ENCODE results near the gene CYP2J2.
A peak's percentile ranks its signal among the peaks of the same experiment; 100 is the strongest.
"Not testable (repeated sequence)": the region's sequence is repeated elsewhere in the genome, so short reads cannot be mapped to it uniquely, and the experiment has no call there.

CYP2J2 gene, protein sequence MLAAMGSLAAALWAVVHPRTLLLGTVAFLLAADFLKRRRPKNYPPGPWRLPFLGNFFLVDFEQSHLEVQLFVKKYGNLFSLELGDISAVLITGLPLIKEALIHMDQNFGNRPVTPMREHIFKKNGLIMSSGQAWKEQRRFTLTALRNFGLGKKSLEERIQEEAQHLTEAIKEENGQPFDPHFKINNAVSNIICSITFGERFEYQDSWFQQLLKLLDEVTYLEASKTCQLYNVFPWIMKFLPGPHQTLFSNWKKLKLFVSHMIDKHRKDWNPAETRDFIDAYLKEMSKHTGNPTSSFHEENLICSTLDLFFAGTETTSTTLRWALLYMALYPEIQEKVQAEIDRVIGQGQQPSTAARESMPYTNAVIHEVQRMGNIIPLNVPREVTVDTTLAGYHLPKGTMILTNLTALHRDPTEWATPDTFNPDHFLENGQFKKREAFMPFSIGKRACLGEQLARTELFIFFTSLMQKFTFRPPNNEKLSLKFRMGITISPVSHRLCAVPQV

DNA sequence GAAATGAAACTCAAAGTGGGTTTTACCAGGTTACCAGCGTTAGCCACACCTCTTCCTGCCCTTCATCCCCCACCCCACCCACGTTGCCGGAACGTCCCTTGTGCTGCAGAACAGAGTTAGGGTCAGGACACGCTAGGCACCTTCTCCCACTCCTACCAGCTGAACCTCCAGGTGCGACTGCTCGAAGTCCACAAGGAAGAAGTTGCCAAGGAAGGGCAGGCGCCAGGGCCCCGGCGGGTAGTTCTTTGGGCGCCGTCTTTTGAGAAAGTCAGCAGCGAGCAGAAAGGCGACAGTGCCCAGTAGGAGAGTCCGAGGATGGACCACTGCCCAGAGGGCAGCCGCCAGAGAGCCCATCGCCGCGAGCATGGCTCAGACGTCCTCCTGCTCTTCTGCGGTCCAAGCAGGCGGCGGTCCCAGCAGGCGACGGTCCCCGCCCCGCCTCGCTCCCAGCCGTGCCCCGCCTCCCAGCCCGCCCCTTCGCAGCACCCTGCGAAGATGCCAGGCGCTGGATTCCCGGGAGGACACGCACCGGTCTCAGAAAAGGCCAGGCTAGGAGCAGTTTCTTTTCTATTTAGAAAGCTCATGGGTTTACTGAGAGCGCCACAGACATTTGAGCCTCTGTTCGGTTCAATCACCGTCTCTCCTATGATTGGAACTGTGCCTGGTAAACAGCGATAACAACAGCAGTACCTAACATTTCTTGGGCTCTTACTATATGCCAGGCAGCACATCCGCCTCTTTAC is at the start of gene CYP2J2:
TSS of gene CYP2J2 (minus strand) at position 393 of the 743 bp plus-strand sequence. CDS start at position 366, 27 bp downstream.
- DNase-seq (ENCODE audit: low read depth in 2 of 2), result peak; percentile 5 to 33

DNA sequence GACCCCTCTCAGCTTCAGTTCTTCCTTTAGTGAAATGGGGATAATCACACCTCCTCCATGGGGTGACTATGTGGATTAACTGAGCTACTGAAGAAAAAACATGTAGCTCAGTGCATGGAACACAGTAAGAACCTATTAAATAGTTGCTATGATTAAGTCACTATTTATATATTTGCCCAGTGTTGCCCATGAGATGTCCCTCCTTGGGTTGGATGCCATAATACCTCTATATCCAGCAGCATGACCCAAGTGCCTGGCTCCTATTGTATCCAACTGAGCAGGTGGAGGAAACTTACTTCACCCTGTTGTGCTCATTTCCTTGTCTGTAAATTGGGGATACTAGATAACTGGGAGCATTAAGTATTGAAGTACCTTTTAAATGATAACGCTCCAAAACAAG is 47.1 kb upstream of the CYP2J2 start:
- no peak for DNase-seq (ENCODE audit: low read depth in 2 of 2)

DNA sequence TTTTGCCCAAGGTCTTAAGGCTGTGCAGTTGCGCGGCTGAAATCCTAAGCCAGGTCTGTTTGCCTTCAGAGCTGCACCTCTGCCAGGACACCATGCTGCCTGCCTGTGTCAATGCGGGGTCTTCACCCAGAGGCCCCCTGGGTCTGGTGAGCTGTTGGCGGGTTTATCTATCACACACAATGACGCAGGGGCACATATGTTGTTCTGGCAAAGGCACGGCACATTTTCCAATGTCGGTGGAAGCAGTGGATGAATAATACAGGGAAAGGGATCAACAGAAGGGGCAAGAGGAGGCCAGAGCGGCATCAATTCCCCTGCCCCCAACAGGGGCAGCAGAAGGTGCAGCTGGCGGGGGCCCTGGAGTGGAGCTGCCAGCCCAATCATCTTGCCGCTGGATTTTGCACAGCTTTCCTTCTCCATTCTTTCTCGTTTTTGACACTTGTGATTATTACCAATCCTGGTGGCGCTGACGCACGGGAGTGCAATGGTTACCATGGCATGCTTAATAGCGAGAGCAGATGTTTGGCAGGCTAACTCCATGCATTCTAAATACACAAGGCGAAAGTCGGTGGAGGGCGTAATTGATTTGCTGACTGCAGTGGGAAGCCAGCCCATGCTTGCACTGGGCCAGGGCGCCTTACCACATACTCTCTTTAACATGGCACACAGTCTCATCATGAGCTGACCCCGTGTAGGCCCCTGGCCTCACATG is 45.8 kb upstream of the CYP2J2 start:
- DNase-seq (ENCODE audit: low read depth in 2 of 2), result no peak

DNA sequence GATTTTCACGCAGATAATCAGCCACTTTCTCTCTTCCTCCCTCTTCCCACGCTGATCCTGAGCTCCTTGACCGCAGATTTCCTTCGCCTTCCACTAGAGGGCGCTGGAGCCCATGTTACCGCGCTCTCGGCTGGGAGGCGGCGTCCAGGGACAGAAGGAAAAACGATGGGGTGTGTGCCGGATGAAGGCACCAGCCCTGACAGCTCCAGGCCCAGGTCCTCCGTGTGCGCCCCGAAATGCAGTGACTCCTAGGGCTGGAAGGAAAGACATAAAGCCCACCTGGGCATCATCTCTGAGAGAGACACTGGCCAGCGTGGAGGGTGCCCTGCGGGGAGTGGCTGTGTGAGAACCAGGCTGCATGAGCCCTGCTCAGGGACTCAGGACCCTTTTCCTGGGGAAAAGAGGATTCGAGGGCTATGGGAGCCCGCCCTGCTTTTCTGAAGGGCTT is 44.9 kb upstream of the CYP2J2 start:
- DNase-seq (ENCODE audit: low read depth in 2 of 2), result peak; percentile 10 to 35

DNA sequence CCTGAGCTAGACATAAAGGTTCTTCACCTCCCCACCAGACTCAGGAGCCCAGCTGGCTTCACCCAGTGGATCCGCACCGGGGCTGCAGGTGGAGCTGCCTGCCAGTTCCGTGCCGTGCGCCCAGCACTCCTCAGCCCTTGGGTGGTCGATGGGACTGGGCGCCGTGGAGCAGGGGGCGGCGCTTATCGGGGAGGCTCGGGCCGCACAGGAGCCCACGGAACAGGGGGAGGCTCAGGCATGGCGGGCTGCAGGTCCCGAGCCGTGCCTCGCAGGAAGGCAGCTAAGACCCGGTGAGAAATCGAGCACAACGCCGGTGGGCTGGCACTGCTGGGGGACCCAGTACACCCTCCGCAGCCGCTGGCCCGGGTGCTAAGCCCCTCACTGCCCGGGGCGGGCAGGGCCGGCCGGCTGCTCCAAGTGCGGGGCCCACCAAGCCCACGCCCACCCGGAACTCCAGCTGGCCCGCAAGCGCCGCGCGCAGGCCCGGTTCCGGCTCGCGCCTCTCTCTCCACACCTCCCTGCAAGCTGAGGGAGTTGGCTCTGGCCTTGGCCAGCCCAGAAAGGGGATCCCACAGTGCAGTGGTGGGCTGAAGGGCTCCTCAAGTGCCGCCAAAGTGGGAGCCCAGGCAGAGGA is 43.1 kb upstream of the CYP2J2 start:
- DNase-seq (ENCODE audit: low read depth in 2 of 2), result not testable (repeated sequence)

DNA sequence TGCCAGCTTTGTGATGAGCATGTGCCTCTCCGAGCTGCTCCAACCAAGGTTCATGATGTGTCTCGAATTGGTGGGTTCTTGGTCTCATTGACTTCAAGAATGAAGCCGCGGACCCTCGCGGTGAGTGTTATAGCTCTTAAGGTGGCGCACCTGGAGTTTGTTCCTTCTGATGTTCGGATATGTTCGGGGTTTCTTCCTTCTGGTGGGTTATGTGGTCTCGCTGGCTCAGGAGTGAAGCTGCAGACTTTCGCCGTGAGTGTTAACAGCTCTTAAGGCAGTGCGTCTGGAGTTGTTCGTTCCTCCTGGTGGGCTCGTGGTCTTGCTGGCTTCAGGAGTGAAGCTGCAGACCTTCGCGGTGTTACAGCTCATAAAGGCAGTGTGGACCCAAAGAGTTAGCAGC is 42.2 kb upstream of the CYP2J2 start:
- not testable (repeated sequence) for DNase-seq (ENCODE audit: low read depth in 2 of 2)

DNA sequence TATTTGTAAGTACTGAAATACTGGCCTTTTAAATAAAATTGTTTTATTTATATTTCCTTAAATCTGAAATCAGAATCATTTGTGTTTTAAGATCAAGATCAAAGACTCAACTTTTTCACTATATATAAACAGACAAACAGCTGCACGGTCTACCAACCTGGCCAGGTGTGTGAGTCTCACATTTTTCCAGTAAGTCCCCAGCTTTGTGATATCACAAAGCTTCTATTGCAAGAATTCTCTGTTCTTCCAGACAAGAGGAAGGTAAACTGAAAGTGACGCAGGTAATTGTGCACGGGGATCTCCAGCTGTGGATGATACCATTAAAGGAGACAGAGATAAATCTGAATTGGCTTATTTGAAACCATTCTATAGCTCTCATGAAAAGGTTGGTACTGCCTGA is 41.2 kb upstream of the CYP2J2 start:
- no peak for DNase-seq (ENCODE audit: low read depth in 2 of 2)

DNA sequence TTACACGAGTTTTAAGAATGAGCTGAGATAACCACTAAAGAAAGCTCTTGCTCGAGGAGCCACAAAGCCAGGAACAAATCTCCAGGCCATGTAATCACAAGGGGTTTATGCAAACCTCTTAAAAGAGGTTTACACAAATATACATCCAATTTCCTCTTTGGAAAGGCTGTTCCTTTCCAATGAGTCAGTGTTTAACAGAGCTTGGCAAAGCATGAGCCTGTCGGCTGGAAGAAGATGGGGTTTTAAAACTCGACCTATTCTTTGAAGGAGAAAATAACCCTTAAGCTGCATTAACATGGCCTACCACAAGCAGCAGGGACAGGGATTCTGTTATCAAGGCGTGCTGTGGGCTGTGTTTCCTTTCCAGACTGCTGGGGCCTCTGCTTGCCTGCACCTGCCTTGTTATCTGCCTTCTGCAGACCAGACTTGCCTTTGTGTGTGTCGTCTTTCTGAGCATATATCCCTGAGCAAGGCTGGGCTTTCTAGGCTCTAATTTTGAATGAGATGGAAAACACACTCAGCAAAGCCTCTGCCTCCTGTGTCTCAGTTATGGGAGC is 40.6 kb upstream of the CYP2J2 start:
- no peak for DNase-seq (ENCODE audit: low read depth in 2 of 2)

DNA sequence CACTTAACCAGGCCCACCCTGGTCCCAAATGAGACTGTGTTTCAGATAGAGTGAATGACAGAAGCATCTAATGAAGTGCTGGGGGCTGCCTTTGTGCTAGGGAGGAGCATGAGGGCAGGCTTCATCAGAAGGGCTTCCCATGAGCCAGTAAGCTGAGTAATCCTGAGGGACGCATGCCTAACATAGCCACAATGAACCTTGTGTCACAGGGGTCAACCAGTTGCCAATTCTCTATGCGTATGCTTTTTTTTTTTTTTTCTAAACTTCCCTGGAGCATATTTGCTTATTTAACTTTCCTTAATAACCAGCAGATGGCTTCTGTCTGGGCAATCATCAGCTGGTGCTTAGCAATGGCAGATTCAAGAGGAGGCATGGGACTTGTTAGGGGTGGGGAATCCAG is 25.5 kb upstream of the CYP2J2 start:
- no peak for DNase-seq (ENCODE audit: low read depth in 2 of 2)

DNA sequence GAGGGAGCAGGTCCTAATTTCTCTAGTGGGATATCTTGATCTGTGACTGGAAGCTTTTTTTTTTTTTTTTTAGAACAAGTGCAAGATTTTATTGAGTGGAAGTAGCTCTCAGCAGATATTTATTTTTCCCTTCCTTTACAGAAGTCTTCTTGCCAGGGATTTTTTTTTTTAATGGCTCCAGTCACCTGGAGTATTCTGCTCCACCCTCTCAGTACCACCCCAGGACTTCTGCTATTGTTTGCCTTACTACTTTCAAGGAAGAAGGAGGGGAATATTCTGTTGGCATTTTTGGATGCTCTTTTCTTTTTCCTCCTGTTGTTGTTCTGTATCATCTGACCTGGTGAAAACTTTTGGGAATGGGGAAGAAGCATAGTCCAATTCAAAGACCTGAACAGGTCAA is 23.1 kb upstream of the CYP2J2 start:
- no peak for DNase-seq (ENCODE audit: low read depth in 2 of 2)

DNA sequence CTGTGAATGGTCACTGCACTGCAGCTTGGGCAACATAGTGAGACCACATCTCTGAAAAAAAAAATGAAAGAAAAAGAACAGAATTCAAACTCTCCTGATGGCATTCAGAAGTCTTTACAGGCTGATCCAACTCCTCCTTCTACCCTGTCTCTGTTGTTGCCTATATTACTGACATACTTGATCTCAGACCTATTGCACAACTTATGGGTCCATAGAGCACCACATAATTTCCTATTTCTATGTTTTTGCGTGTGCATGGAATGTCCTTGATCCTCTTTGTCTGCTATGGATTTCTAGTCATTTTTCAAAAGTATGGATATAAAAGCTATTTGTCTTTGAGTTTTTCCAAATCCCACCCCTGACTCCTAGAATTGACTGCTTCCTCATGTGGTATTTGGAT is 22.4 kb upstream of the CYP2J2 start:
- DNase-seq (ENCODE audit: low read depth in 2 of 2), result no peak

DNA sequence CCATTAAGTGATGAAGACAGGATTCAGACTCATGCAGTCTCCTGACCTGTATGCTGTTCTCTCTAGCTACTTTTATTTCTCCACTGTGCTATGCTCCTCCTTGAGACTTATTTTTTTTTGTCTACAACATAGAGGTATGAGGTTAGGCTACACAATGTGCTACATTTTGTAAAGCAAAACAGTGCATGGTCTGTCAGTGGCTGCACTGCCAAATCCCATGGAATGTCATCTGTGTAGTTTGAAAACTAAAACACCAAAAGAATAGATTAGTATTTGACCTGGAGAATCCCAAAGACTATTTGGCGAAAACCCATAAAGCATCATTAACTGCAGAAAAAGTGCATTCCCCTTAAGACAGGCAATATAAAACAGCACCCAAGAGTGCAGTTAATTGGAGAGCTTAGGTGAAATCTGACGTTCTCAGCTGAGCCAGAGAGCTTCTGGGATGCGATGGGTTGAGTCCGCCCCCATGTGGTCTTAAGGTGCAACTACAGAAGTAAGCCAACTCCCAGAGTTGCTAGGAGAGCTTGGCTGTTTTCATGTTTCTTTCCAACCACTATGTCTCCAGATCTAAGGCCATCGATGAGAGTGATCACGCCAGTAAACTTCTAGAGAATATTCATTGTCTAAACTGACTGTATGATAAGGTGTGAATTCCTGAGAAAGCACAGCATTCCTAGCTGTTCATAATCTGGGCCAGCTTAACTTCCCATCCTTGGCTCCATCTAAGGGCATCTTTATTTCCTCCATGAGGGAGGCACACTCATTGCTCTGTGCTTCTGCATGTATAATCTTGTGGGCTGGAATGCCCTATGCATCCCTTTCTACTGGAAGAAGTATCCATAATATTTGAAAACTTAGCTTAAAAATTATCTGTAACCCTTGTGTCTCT is 20.7 kb upstream of the CYP2J2 start:
- peak; percentile 11 to 39 for DNase-seq (ENCODE audit: low read depth in 2 of 2)

DNA sequence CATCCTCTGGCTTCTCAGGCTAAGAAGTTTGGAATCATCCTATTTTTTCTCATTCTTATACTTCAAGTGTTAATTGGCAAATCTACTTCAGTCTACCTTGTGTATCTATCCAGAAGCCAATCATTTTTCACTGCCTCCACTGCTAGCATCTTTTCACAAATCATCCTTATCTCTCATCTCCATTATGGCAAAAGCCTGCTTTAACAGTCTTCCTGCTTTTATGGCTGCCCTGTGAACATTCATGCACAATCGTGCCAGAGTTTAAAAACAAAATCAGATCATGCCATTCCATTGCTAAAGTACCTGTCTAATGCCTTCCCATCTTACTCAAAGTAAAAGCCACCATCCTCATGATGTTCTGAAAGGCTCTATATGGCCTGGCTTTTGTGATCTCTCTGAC is 19.2 kb upstream of the CYP2J2 start:
- DNase-seq (ENCODE audit: low read depth in 2 of 2), result no peak

DNA sequence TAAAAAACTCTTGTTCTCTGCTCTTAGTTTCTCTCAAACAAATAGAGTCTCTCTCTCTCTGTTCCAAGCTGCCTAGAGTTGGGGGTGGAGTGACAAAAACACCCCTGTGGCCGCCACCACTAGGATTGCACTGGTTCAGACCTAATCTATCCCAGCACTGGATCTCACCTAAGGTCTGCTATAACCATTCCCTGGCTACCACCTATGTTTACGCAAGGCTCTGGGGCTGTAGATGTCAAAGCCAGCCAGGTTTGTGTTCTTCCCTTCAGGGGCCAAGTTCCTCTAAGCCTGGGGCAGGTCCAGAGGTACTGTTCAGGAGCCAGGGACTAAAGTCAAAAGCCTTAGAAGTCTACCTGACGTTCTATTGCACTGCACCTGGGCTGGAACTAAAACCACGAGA is 12.8 kb upstream of the CYP2J2 start:
- DNase-seq (ENCODE audit: low read depth in 2 of 2), result no peak

DNA sequence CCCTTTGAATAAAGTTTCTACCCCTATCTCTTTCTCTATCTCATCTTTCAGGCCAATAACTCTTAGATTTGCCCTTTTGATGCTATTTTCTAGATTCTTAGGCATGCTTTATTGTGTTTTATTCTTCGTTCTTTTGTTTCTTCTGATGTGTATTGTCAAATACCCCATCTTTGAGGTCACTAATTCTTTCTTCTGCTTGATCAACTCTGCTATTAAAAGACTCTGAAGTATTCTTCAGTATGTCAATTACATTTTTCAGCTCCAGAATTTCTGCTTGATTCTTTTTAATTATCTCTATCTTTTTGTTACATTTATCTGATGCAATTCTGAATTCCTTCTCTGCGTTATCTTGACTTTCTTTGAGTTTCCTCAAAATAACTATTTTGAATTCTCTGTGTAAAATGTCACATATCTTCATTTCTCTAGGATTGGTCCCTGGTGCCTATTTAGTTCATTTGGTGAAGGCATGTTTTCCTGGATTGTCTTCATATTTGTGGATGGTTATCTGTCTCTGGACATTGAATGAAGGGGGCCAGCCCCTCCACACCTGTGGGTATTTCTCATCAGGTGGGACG is 11.2 kb upstream of the CYP2J2 start:
- DNase-seq (ENCODE audit: low read depth in 2 of 2), result no peak

DNA sequence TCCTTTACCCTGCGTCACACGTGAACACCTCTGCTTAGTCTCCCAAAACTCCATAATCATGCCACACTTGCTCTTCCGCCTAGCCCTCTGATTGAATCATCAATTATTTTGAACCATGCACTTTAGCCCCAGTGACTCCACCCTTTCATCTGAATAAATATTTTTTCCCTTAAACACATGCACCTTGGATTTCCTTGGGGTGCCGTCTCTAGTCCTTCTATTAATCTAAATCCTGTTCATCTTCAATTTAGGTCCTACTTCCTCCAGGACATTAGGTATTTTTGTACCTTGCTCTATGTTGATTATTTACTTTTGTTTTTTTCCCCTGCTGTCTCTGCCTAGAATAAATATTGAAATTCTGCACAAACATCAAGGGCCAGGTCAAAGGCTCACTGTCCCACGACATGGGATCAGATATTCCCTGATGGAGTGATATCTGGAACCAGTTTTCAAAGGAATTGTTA is 9.8 kb upstream of the CYP2J2 start:
- no peak for DNase-seq (ENCODE audit: low read depth in 2 of 2)

DNA sequence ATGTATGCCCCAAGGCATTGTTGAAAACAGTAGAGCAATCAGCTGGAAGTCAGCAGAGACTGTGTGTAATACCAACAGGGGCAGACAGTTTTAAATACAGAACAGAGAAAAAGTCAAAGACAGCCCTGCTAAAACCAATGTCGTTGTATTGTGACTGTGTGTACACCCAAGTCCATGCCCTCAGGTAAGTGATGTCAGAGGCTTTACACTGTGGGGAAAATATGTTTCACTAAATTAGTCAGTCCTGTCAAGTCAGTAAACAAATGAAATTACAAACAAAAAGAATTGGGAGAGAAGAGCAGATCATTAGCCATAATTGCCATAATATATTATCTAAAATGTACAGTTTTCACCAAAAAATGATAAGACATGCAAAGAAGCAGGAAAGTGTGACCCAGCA is 2.4 kb upstream of the CYP2J2 start:
- no peak for DNase-seq (ENCODE audit: low read depth in 2 of 2)

DNA sequence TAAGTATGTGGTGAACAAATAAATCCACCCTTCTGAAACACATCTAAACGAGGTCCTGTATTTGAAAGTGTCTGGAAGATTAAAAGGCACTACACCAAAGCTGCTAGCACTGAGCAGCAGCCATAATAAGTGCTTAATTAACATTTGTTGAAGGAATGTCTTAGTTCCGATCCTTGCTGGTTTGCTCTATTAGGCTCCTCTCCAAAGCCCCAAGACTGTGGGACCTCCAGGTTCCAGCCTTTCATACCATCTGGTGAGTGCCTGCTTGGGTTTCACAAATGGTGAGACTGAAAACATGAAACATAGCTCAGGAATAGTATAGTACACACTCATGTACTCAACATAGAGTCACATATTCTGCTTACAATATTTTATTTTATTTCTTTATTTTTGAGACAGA is 640 bp upstream of the CYP2J2 start:
- no peak for DNase-seq (ENCODE audit: low read depth in 2 of 2)

DNA sequence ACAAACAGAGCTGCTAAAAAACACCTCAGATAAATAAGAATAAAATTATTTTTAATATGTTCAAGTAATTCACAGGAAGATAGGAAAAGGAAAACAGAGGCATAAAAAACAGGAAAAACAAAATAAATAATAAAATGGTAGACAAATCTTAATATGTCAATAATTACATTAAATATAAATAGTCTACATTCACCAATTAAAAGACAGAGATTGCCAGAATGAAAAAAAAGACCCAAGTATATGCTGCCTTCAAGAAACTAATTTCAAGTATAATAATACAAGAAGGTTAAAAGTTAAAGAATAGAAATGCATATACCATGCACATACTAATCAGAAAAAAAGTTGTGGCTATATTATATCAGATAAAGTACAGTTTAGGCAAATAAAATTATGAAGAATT is 1.9 kb downstream of the CYP2J2 start:
- DNase-seq (ENCODE audit: low read depth in 2 of 2), result no peak
